ENCODE data around the gene KIF2C. TPM values are rescaled to one million over a fixed set of nuclear protein-coding genes. Genes with fewer than 3 reads are reported as not detected.

Gene KIF2C
- total and polyA plus RNA-seq, 2 of the 4 experiments (the other 2 are of a cell fraction) = 31.6 to 45.0 TPM

DNA sequence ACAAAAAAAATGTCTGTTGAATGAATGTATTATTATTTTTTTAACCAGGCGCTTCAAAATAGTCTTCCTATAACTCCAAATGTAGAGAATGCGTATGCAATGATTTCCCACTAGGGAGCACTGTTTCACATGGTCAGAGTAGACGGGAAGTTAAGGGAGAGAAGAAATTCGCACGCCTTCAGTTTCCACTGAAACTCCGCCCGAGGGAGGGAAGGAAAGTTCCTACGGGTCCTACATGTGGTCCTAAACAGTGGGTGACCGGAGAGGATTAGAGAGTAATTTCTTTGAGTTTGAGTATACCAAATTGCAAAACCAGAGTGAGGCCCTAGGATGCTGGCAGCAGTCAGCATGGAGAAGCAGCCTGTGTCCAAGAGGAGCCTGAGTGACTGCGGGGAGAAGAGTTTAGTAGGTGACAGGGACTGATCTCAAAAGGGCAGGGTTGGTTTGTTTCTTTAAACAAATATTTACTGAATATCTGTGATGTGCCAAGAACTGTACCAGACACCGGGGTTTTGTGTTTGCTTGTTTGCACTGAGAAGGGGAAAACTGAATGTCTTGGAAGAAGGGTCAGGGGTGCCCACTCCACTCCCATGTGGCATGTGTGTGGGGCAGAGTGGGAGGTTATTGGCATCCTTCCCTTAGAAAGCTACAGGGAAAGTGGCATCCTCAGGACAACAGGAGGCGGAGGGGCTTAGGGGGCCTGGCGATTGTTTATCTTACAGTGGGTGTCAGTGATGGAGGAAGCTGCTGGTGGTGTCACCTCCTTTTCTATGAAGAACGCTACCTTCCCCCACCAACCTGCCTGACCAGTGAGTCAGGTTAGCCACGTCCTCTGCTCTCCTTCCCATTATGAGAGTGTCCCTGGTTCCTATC lies 31.4 kb upstream of the KIF2C start:
- Histone ChIP-seq H3K27me3 (ENCODE audit: control insufficient read depth, insufficient read depth, low read length) (no peaks in the 10 kb centered on the region), H3K4ac (ENCODE audit: low read depth, low read length) (peak overlapping the region; percentile 30; the same call in 1 of the 2 replicates), H4K5ac (ENCODE audit: low read depth, low read length) (no peak overlapping the region), H3K36me3 (ENCODE audit: control insufficient read depth, insufficient read depth, low read length) (no peaks in the 10 kb centered on the region), H3K9me1 (ENCODE audit: insufficient read depth, low read length) (peaks cover 17% of the 10 kb centered on the region), H3K4me2 (ENCODE audit: low read depth, low read length) (no peak overlapping the region; the same call in 1 of the 2 replicates), H2BK20ac (ENCODE audit: low read depth, low read length) (no peak overlapping the region; the same call in 1 of the 2 replicates), H3K18ac (ENCODE audit: low read depth, low read length) (no peak overlapping the region), H3K56ac (ENCODE audit: extremely low read depth, insufficient read depth, low read length) (no peak overlapping the region), H4K91ac (ENCODE audit: insufficient read depth, low read depth, low read length) (no peak overlapping the region), H3K14ac (replicated peaks; ENCODE audit: low read depth, low read length) (0 out of 2 replicates have a peak overlapping the region, but pooled peaks have one; percentile 61), H4K20me1 (ENCODE audit: insufficient read depth, low read length) (no peaks in the 10 kb centered on the region), H3K27ac (ENCODE audit: insufficient read depth, low read length) (no peak overlapping the region), H3K4me3 (ENCODE audit: insufficient read depth, low read depth, low read length) (no peak overlapping the region), H3K23ac (ENCODE audit: low read depth, low read length) (no peak overlapping the region), H2AFZ (replicated peaks; ENCODE audit: low read length, poor library complexity) (peak overlapping the region; percentile 71), H3K9ac (ENCODE audit: low read depth, low read length) (no peak overlapping the region), H2BK120ac (ENCODE audit: low read depth, low read length) (no peak overlapping the region), H2BK5ac (ENCODE audit: low read depth, low read length, poor library complexity, severe bottlenecking) (no peak overlapping the region), H2AK9ac (replicated peaks; ENCODE audit: low read depth, low read length, poor library complexity) (peak overlapping the region; percentile 67), H3K9me3 (ENCODE audit: control insufficient read depth, insufficient read depth, low read length) (no peaks in the 10 kb centered on the region), H4K8ac (ENCODE audit: low read depth in 2 of 2, low read length in 2 of 2) (peak overlapping the region in 1 of 2 experiments; percentile 36; a peak in 1 of 4 replicates), H2AK5ac (ENCODE audit: low read depth, low read length) (peak overlapping the region; percentile 67; the same call in 1 of the 2 replicates), H3K4me1 (ENCODE audit: control insufficient read depth, insufficient read depth, low read length) (peaks cover 6% of the 10 kb centered on the region), H2BK15ac (ENCODE audit: low read depth, low read length) (no peak overlapping the region), H3K79me1 (ENCODE audit: low read depth in 1 of 2, low read length in 2 of 2) (no peaks in the 10 kb centered on the region)
- ChIA-PET POLR2A (ENCODE audit: unreplicated experiment) (no interaction called here), CTCF (interaction anchor here (0.6 to 1.2 kb wide), 2 partner anchors 23 kb away, joined by 3 read pairs; partner anchors contain the start of gene RNU5D-1)
- BruUV-seq (replicated peaks) = no TSS peak
- intact Hi-C loops (cut with micrococcal nuclease) (no loop called here), in situ Hi-C loops (cut with MboI; ENCODE audit: low sequenced_read_pairs) (no loop called here), dilution Hi-C loops (cut with HindIII; ENCODE audit: low sequenced_read_pairs, unreplicated experiment) (no loop called here)
- 62% methylated on average over 6 of the region's 15 CpGs; no CpG with 5 or more reads in 1 of the 2 experiments for WGBS, 2 experiments (ENCODE audit: extremely low coverage in 2 of 2, insufficient read length in 1 of 2)
- DNase-seq = peak; percentile 45
- ATAC-seq (ENCODE audit: low read depth) = peak; percentile 57
- TF ChIP-seq BHLHE40 (IDR thresholded peaks at IDR 0.05; ENCODE audit: low read depth, low read length) (no peak), ELK1 (IDR thresholded peaks at IDR 0.05; ENCODE audit: borderline replicate concordance, low read depth, low read length) (no peak), MAZ (IDR thresholded peaks at IDR 0.05; ENCODE audit: borderline replicate concordance, low read depth, low read length) (no peak), FOS (IDR thresholded peaks at IDR 0.05; ENCODE audit: low read depth, low read length) (no peak), SMC3 (IDR thresholded peaks at IDR 0.05; ENCODE audit: low read depth, low read length) (no peak), RAD21 (IDR thresholded peaks at IDR 0.05; ENCODE audit: low read length) (peak; percentile 24; the same call in 1 of the 2 replicates), POLR2A (IDR thresholded peaks at IDR 0.05; ENCODE audit: low read depth, low read length) (no peak), CEBPB (IDR thresholded peaks at IDR 0.05; ENCODE audit: low read depth, low read length) (no peak), NFE2L2 (IDR thresholded peaks at IDR 0.05; ENCODE audit: low read depth, low read length) (no peak), CTCF (conservative IDR thresholded peaks at IDR 0.05; ENCODE audit: low read depth, low read length) (peak; percentile 48), RFX5 (IDR thresholded peaks at IDR 0.05; ENCODE audit: low read depth, low read length) (no peak), RCOR1 (IDR thresholded peaks at IDR 0.05; ENCODE audit: insufficient replicate concordance, low read length) (no peak), MXI1 (IDR thresholded peaks at IDR 0.05; ENCODE audit: borderline replicate concordance, low read depth, low read length) (no peak)
- TF ChIP-seq, protein P1, sequence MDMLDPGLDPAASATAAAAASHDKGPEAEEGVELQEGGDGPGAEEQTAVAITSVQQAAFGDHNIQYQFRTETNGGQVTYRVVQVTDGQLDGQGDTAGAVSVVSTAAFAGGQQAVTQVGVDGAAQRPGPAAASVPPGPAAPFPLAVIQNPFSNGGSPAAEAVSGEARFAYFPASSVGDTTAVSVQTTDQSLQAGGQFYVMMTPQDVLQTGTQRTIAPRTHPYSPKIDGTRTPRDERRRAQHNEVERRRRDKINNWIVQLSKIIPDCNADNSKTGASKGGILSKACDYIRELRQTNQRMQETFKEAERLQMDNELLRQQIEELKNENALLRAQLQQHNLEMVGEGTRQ (IDR thresholded peaks at IDR 0.05; ENCODE audit: low read depth, low read length) = no peak

Measured in IMR-90 (cell line).